Measurements from ENCODE around the gene USPL1. TPM values are rescaled to one million over a fixed set of nuclear protein-coding genes. Genes with fewer than 3 reads are reported as not detected.
"Not testable (repeated sequence)": the region's sequence is repeated elsewhere in the genome, so short reads cannot be mapped to it uniquely, and the experiment has no call there.

USPL1 gene
- total RNA-seq, 1 experiment from 2014 or later: 10.0 TPM

- DNase-seq (ENCODE audit: low read depth): no peak
- in situ Hi-C loops (cut with HindIII; ENCODE audit: low pct_unique_long_range_greater_than_20kb, low sequenced_read_pairs): no loop called here
Observed at GRCh38 chr13:30647824-30648521, 30.3 kb downstream of the USPL1 start.

- no peak for DNase-seq (ENCODE audit: low read depth)
- in situ Hi-C loops (cut with HindIII; ENCODE audit: low pct_unique_long_range_greater_than_20kb, low sequenced_read_pairs): no loop called here
Observed at GRCh38 chr13:30648522-30649012, 30.8 kb downstream of the USPL1 start.

GRCh38 chr13:30651648-30652047 is 33.9 kb downstream of the USPL1 start:
- DNase-seq (ENCODE audit: low read depth); in situ Hi-C loops (cut with HindIII; ENCODE audit: low pct_unique_long_range_greater_than_20kb, low sequenced_read_pairs): not testable (repeated sequence)

GRCh38 chr13:30652746-30653386 is 35.1 kb downstream of the USPL1 start:
- in situ Hi-C loops (cut with HindIII; ENCODE audit: low pct_unique_long_range_greater_than_20kb, low sequenced_read_pairs): no loop called here

GRCh38 chr13:30654430-30654829 is 36.7 kb downstream of the USPL1 start:
- in situ Hi-C loops (cut with HindIII; ENCODE audit: low pct_unique_long_range_greater_than_20kb, low sequenced_read_pairs): no loop called here
- no peak for DNase-seq (ENCODE audit: low read depth)

More at GRCh38 chr13:30652746-30653386, 35.1 kb downstream of the USPL1 start:
- no peak for DNase-seq (ENCODE audit: low read depth)

GRCh38 chr13:30656178-30656577 is 38.5 kb downstream of the USPL1 start:
- in situ Hi-C loops (cut with HindIII; ENCODE audit: low pct_unique_long_range_greater_than_20kb, low sequenced_read_pairs): no loop called here
- DNase-seq (ENCODE audit: low read depth): no peak

- in situ Hi-C loops (cut with HindIII; ENCODE audit: low pct_unique_long_range_greater_than_20kb, low sequenced_read_pairs): no loop called here
Observed at GRCh38 chr13:30659980-30660379, 42.3 kb downstream of the USPL1 start.

GRCh38 chr13:30660796-30661195 is 43.1 kb downstream of the USPL1 start:
- DNase-seq (ENCODE audit: low read depth): no peak
- in situ Hi-C loops (cut with HindIII; ENCODE audit: low pct_unique_long_range_greater_than_20kb, low sequenced_read_pairs): no loop called here

More at GRCh38 chr13:30659980-30660379, 42.3 kb downstream of the USPL1 start:
- no peak for DNase-seq (ENCODE audit: low read depth)

- no peak for DNase-seq (ENCODE audit: low read depth)
- in situ Hi-C loops (cut with HindIII; ENCODE audit: low pct_unique_long_range_greater_than_20kb, low sequenced_read_pairs): no loop called here
Observed at GRCh38 chr13:30664689-30665275, 47.1 kb downstream of the USPL1 start.

GRCh38 chr13:30665638-30666037 is 47.9 kb downstream of the USPL1 start:
- DNase-seq (ENCODE audit: low read depth): no peak
- in situ Hi-C loops (cut with HindIII; ENCODE audit: low pct_unique_long_range_greater_than_20kb, low sequenced_read_pairs): no loop called here

GRCh38 chr13:30666113-30666512 is 48.4 kb downstream of the USPL1 start:
- no peak for DNase-seq (ENCODE audit: low read depth)
- in situ Hi-C loops (cut with HindIII; ENCODE audit: low pct_unique_long_range_greater_than_20kb, low sequenced_read_pairs): no loop called here

GRCh38 chr13:30667014-30667413 is 49.3 kb downstream of the USPL1 start:
- in situ Hi-C loops (cut with HindIII; ENCODE audit: low pct_unique_long_range_greater_than_20kb, low sequenced_read_pairs): no loop called here
- no peak for DNase-seq (ENCODE audit: low read depth)

GRCh38 chr13:30668312-30668711 is 50.6 kb downstream of the USPL1 start:
- in situ Hi-C loops (cut with HindIII; ENCODE audit: low pct_unique_long_range_greater_than_20kb, low sequenced_read_pairs): no loop called here

GRCh38 chr13:30671271-30671815 is 53.6 kb downstream of the USPL1 start:
- in situ Hi-C loops (cut with HindIII; ENCODE audit: low pct_unique_long_range_greater_than_20kb, low sequenced_read_pairs): no loop called here
- no peak for DNase-seq (ENCODE audit: low read depth)

More at GRCh38 chr13:30668312-30668711, 50.6 kb downstream of the USPL1 start:
- no peak for DNase-seq (ENCODE audit: low read depth)

- DNase-seq (ENCODE audit: low read depth): peak; percentile 92
- in situ Hi-C loops (cut with HindIII; ENCODE audit: low pct_unique_long_range_greater_than_20kb, low sequenced_read_pairs): no loop called here
Observed at GRCh38 chr13:30673669-30674521, 56.2 kb downstream of the USPL1 start.

GRCh38 chr13:30675717-30676116 is 58.0 kb downstream of the USPL1 start:
- in situ Hi-C loops (cut with HindIII; ENCODE audit: low pct_unique_long_range_greater_than_20kb, low sequenced_read_pairs): no loop called here
- no peak for DNase-seq (ENCODE audit: low read depth)

- no peak for DNase-seq (ENCODE audit: low read depth)
- in situ Hi-C loops (cut with HindIII; ENCODE audit: low pct_unique_long_range_greater_than_20kb, low sequenced_read_pairs): no loop called here
Observed at GRCh38 chr13:30676672-30677071, 59.0 kb downstream of the USPL1 start.
